GM10266 (cell line): Measurements from ENCODE around the gene SORBS1.
"Not testable (repeated sequence)": the region's sequence is repeated elsewhere in the genome, so short reads cannot be mapped to it uniquely, and the experiment has no call there.

Experiments
- DNase-seq: peaks from one replicate; pipeline ENCODE4 v3.0.0; 2012; ENCODE audit errors: extremely low spot score
- CTCF ChIP-seq: IDR thresholded peaks from 2 replicates; pipeline ENCODE4 v1.5.1; 2012; ENCODE audit warnings: mild to moderate bottlenecking, low read depth; ENCODE audit not compliant: control insufficient read depth, insufficient read depth; ENCODE audit errors: missing control alignments

SORBS1 gene

GRCh38 chr10:95356190-95356955, 204.8 kb downstream of the SORBS1 start:
- DNase-seq: no peak
- TF ChIP-seq CTCF: no peak

GRCh38 chr10:95355301-95355700, 205.9 kb downstream of the SORBS1 start:
- DNase-seq: no peak
- TF ChIP-seq CTCF: no peak

- no peak for TF ChIP-seq CTCF
- no peak for DNase-seq
Observed at GRCh38 chr10:95354110-95354509, 207.1 kb downstream of the SORBS1 start.

- no peak for TF ChIP-seq CTCF
- no peak for DNase-seq
Observed at GRCh38 chr10:95353123-95353522, 208.0 kb downstream of the SORBS1 start.

- no peak for TF ChIP-seq CTCF
- DNase-seq: no peak
Observed at GRCh38 chr10:95352684-95353083, 208.5 kb downstream of the SORBS1 start.

GRCh38 chr10:95350830-95351228, 210.3 kb downstream of the SORBS1 start:
- TF ChIP-seq CTCF: no peak
- no peak for DNase-seq

- TF ChIP-seq CTCF: no peak
- no peak for DNase-seq
Observed at GRCh38 chr10:95350219-95350829, 210.8 kb downstream of the SORBS1 start.

- not testable (repeated sequence) for DNase-seq
Observed at GRCh38 chr10:95347402-95347766, 213.8 kb downstream of the SORBS1 start.
